ENCODE measurements around the gene IL34. TPM values are rescaled to one million over a fixed set of nuclear protein-coding genes. Genes with fewer than 3 reads are reported as not detected.
A peak's percentile ranks its signal among the peaks of the same experiment; 100 is the strongest.

IL34 gene
- total and polyA plus RNA-seq, 7 experiments from 2014 or later: 0.38 to 1.1 (median 0.50) TPM; not detected in 4

DNA sequence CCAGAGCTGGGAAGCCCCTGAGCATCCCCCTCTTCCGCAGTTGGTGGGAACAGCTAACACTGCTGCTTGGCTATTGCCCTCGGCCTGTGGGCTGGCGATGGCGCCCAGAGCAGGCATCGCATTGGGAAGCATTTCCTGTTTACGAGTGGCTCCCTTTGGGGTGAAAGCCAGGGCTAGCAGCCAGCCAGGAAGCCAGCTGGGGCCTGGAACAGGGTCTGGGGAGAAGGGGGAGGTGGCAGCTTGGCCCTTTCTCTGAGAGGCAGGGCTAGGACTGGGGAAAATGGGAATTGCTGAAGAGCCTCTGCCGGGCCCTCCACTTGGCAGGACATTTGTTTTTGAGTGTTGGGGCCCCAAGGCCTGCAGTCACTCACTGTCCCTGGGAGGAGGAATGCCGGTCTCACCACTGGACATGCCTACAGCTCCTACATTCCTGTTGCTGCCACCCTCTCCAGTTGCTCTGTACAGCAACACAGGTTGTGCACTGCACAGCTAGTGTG is 41.9 kb downstream of the IL34 start:
- Histone ChIP-seq H3K4me3 (ENCODE audit: low read length) (no peak overlapping the region), H3K4me1 (ENCODE audit: control insufficient read depth in 2 of 2, insufficient read depth in 2 of 2, low read length in 2 of 2) (peaks cover 0 to 7% of the 10 kb centered on the region in 2 donors), H3K9me3 (ENCODE audit: control insufficient read depth in 2 of 3, low read length in 3 of 3) (no peaks in the 10 kb centered on the region), H3K36me3 (ENCODE audit: control insufficient read depth in 2 of 3, insufficient read depth in 3 of 3, low read length in 3 of 3) (peaks cover 0 to 4% (median 0%) of the 10 kb centered on the region in 3 experiments), H3K27me3 (ENCODE audit: control insufficient read depth in 2 of 2, insufficient read depth in 2 of 2, low read length in 2 of 2) (peaks cover 0 to 6% of the 10 kb centered on the region in 2 donors), H3K27ac (ENCODE audit: low read depth, low read length) (no peak overlapping the region)
- intact Hi-C loops (cut with micrococcal nuclease): no loop called here
- H3K27me3 Mint-ChIP-seq: peaks cover 0 to 26% (median 3%) of the 10 kb centered on the region in 5 donors
- ChIA-PET POLR2A (interaction anchor here (0.9 kb wide), 1 partner anchor 49 kb away, joined by 3 read pairs; no protein-coding TSS in a partner anchor), CTCF (interaction anchor here (0.6 to 2.9 kb wide), 3 partner anchors 9 to 249 kb away, joined by 3 to 12 read pairs (median 4); no protein-coding TSS in a partner anchor)
- H3K4me3 Mint-ChIP-seq: no peak overlapping the region
- ATAC-seq (no peak), DNase-seq (peak in 1 of 9 donors; percentile 2)
- no peaks in the 10 kb centered on the region for H3K9me3 Mint-ChIP-seq
- H3K4me1 Mint-ChIP-seq: peaks cover 0 to 8% (median 4%) of the 10 kb centered on the region in 7 donors
- peak overlapping the region in 3 of 9 donors; percentile 22 to 49 (median 23) for H3K27ac Mint-ChIP-seq
- H3K36me3 Mint-ChIP-seq: peaks cover 0 to 5% (median 0%) of the 10 kb centered on the region in 5 donors

DNA sequence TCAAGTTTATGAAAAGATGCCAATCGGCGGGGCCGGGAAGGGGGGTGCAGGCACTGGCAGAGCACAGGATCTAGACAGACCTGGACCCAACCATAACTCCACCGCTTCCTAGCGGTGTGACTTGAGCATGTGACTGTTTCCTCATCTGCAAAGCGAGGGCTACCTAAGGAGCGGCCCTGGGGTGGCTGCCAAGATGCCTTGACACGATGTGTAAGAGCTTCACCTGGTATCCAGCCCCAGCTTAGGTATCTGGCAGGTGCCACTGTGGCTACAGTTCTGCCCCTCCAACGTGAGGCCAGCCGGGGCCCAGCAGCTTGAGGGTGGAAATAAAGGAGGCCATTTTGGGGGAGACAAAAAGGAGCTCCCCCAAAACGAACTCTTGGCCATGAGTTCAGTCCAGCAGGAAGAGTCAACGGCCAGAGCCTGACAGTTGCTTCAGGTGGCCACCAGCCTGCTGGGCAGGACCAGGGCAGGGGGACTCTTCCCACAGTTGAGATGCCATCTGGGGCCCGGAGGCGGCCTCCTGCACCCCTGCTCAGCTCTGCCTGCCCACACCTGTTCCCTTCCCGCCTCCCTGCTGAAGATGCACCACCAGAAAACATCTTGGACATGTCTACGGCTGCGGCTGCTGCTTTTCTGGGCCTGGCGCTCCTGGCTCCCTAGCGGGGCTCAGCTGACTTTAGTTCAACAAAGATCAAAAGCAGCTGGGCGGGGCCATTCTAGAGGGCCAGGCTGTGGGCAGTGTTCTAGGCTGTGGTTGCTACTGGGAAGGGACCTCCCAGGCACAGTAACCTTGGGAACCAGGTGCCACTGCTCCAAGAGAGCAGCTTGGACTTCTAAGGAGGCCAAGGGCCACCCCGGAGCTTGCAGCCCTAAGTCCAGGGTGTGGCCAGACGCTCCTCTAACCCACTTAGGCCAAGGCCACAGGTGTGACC is 42.9 kb downstream of the IL34 start:
- peak overlapping the region in 1 of 10 donors; percentile 12 for H3K4me3 Mint-ChIP-seq
- ChIA-PET POLR2A (no interaction called here), CTCF (interaction anchor here (1.2 to 2.9 kb wide), 3 partner anchors 10 to 82 kb away, joined by 4 to 12 read pairs (median 12); no protein-coding TSS in a partner anchor)
- Histone ChIP-seq H3K4me1 (ENCODE audit: control insufficient read depth in 2 of 2, insufficient read depth in 2 of 2, low read length in 2 of 2) (peaks cover 0 to 7% of the 10 kb centered on the region in 2 donors), H3K9me3 (ENCODE audit: control insufficient read depth in 2 of 3, low read length in 3 of 3) (no peaks in the 10 kb centered on the region), H3K27ac (ENCODE audit: low read depth, low read length) (no peak overlapping the region), H3K36me3 (ENCODE audit: control insufficient read depth in 2 of 3, insufficient read depth in 3 of 3, low read length in 3 of 3) (peaks cover 0 to 8% (median 0%) of the 10 kb centered on the region in 3 experiments), H3K4me3 (ENCODE audit: low read length) (no peak overlapping the region), H3K27me3 (ENCODE audit: control insufficient read depth in 2 of 2, insufficient read depth in 2 of 2, low read length in 2 of 2) (peaks cover 0 to 6% of the 10 kb centered on the region in 2 donors)
- ATAC-seq (no peak), DNase-seq (no peak)
- H3K4me1 Mint-ChIP-seq: peaks cover 0 to 8% (median 4%) of the 10 kb centered on the region in 7 donors
- no peaks in the 10 kb centered on the region for H3K9me3 Mint-ChIP-seq
- H3K27me3 Mint-ChIP-seq: peaks cover 0 to 22% (median 3%) of the 10 kb centered on the region in 5 donors
- H3K36me3 Mint-ChIP-seq: peaks cover 0 to 5% (median 0%) of the 10 kb centered on the region in 5 donors
- no peak overlapping the region for H3K27ac Mint-ChIP-seq
- intact Hi-C loops (cut with micrococcal nuclease): no loop called here

DNA sequence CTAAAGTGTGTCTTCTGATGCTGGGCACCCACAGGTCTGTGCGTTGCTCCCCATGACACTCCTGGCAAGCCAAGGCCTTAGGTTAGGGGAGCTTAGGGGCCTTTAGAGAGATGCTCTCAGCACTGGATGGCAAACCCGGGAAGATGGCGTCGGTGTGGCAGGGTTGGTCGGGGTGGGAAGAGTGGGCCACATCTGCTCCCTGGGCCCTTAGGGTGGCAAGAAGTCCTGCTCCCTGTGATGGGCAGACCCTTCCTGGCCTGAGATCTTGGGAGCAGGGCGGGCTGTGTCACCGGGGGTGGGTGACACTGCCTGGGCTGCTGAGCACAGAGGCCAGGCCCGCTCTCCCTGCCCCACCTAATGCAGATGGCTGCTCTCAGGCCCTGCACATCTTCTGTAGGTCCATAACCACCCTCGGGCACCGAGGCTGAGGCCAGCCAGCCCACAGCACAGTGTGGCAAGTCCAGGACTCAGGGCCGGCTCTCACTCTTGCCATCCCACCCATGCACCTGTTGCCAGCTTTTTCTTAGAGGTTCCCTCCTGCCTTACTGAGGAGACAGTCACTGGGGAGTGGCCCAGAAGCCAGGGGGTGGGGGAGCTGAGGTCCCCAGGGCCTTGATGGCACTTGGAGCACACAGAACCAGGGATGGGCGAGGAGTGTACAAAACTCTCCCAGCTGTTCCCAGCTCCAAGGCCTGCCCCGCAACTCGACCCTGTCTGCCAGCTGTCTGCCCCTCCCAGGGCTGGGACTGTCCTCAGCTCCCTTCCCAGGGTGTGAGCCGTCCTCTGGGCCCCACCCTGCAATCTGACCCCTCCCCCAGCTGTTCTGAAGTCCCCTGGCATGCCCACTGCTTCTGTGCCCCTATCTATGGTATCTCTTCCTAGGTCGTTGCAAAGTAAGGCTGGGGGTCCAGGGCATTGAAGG is 43.9 kb downstream of the IL34 start:
- Mint-ChIP-seq H3K4me1 (peaks cover under 1 to 8% (median 3%) of the 10 kb centered on the region in 7 donors), H3K4me3 (no peak overlapping the region), H3K36me3 (peaks cover 0 to 6% (median 0%) of the 10 kb centered on the region in 5 donors), H3K9me3 (no peaks in the 10 kb centered on the region), H3K27me3 (peaks cover 0 to 14% (median 3%) of the 10 kb centered on the region in 5 donors), H3K27ac (peak overlapping the region in 2 of 9 donors; percentile 20 to 30)
- Histone ChIP-seq H3K36me3 (ENCODE audit: control insufficient read depth in 2 of 3, insufficient read depth in 3 of 3, low read length in 3 of 3) (peaks cover 0 to 8% (median 0%) of the 10 kb centered on the region in 3 experiments), H3K4me1 (ENCODE audit: control insufficient read depth in 2 of 2, insufficient read depth in 2 of 2, low read length in 2 of 2) (peaks cover 0 to under 1% of the 10 kb centered on the region in 2 donors), H3K4me3 (ENCODE audit: low read length) (no peak overlapping the region), H3K9me3 (ENCODE audit: control insufficient read depth in 2 of 3, low read length in 3 of 3) (no peaks in the 10 kb centered on the region), H3K27me3 (ENCODE audit: control insufficient read depth in 2 of 2, insufficient read depth in 2 of 2, low read length in 2 of 2) (no peaks in the 10 kb centered on the region), H3K27ac (ENCODE audit: low read depth, low read length) (no peak overlapping the region)
- intact Hi-C loops (cut with micrococcal nuclease): no loop called here
- ChIA-PET POLR2A (no interaction called here), CTCF (interaction anchor here (2.1 kb wide), 1 partner anchor 81 kb away, joined by 12 read pairs; no protein-coding TSS in a partner anchor)
- no peak for DNase-seq
- ATAC-seq: no peak

DNA sequence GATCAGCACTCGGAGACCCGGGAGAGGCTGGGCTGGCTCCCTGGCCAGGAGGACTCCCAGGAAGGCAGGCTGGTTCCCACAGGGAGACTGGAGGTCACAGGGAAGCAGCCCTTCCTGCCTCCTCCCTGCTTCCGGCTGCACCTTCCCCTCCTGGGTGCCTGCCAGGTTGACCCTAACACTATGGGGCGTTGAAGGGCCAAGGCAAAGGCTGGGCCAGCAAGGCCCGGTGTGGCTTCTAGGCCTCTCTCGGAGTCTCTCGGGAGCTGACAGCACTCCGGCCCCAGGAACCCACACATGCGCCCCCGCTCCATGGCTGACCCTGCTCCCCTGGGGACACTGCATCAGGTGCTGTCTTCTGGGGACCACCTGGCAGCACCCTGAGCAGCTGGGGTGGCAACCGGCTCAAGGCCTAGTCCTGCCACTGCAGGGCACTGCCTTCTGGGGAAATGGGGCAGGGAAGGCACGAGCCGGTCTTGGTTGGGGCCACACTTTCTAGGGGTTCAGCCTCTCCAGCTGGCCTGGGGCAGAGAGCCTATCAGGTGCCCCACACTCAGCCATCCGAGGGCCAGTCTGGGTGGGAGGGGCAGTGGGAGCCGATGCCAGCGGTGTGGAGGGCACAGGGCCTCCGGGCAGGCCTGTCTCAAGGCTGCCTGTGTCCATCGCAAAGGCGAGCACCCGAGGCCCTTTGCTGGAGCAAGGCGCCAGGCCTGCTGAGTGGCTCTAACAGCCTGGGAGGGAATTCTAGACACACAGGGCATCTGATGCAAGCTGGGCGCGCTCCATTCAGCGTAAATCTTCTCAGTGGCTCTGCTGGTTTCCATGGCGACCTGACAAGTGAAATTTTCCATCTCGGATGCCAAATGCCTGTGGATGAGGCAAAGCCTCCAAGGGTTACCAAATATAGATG is 45.1 kb downstream of the IL34 start:
- H3K4me3 ChIP-seq (ENCODE audit: low read length): no peak overlapping the region
- H3K27ac ChIP-seq (ENCODE audit: low read depth, low read length): no peak overlapping the region
- POLR2A ChIA-PET: no interaction called here
- H3K27me3 Mint-ChIP-seq: peaks cover 0 to 9% (median 2%) of the 10 kb centered on the region in 5 donors
- no peaks in the 10 kb centered on the region for H3K9me3 Mint-ChIP-seq
- intact Hi-C loops (cut with micrococcal nuclease): no loop called here
- H3K4me3 Mint-ChIP-seq: no peak overlapping the region
- H3K4me1 Mint-ChIP-seq: peaks cover 10 to 20% (median 15%) of the 10 kb centered on the region in 7 donors
- H3K9me3 ChIP-seq (ENCODE audit: control insufficient read depth in 2 of 3, low read length in 3 of 3): no peaks in the 10 kb centered on the region
- H3K36me3 ChIP-seq (ENCODE audit: control insufficient read depth in 2 of 3, insufficient read depth in 3 of 3, low read length in 3 of 3): peaks cover 0 to 8% (median 0%) of the 10 kb centered on the region in 3 experiments
- CTCF ChIA-PET: interaction anchor here (2.1 kb wide), 1 partner anchor 80 kb away, joined by 12 read pairs; no protein-coding TSS in a partner anchor
- H3K4me1 ChIP-seq (ENCODE audit: control insufficient read depth in 2 of 2, insufficient read depth in 2 of 2, low read length in 2 of 2): peaks cover 0 to 8% of the 10 kb centered on the region in 2 donors
- ATAC-seq (no peak), DNase-seq (no peak)
- no peak overlapping the region for H3K27ac Mint-ChIP-seq
- H3K27me3 ChIP-seq (ENCODE audit: control insufficient read depth in 2 of 2, insufficient read depth in 2 of 2, low read length in 2 of 2): no peaks in the 10 kb centered on the region
- H3K36me3 Mint-ChIP-seq: peaks cover 0 to 9% (median 0%) of the 10 kb centered on the region in 5 donors

DNA sequence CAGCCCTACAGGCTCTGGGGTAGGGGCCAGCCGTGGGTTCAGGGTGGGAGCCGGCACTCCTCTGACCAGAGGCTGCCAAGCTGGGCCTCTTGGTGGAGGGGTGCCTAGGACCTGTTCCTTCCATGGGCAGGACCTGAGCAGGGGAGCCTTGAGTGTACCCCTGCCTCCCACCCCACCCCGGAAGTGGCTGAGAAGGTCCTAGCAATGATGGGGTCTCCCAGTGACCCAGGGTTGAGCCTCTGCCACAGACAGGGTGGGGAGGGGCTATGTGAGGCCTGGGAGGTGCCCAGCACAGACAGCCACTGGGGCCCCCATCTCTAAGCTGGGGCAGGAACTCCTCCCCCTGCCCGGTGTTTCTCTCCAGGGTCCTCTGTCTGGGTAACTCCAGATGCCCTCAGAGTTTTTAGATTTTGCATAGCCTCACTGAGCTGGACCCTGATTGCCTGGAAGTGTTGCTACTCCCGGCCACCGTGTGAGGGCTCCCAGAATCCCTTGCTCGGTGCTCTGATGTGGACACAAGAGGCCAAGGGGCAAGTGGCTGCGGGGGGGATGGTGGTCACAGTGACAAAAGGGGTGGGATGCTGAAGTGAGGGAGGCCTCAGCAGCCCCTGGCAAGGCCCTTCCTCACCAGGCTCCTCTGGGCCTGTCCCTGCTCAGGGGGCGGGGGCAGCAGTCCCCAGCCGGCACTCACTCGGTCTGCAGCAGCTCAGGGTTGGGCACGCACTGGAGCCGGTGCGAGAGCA is 45.9 kb downstream of the IL34 start:
- intact Hi-C loops (cut with micrococcal nuclease): no loop called here
- H3K27ac Mint-ChIP-seq: peak overlapping the region in 1 of 9 donors; percentile 18
- DNase-seq (no peak), ATAC-seq (no peak)
- peaks cover 0 to 8% (median 0%) of the 10 kb centered on the region in 3 experiments for H3K36me3 ChIP-seq (ENCODE audit: control insufficient read depth in 2 of 3, insufficient read depth in 3 of 3, low read length in 3 of 3)
- no peak overlapping the region for H3K27ac ChIP-seq (ENCODE audit: low read depth, low read length)
- H3K4me3 Mint-ChIP-seq: no peak overlapping the region
- H3K9me3 ChIP-seq (ENCODE audit: control insufficient read depth in 2 of 3, low read length in 3 of 3): no peaks in the 10 kb centered on the region
- ChIA-PET CTCF (no interaction called here), POLR2A (no interaction called here)
- peaks cover 0 to 14% of the 10 kb centered on the region in 2 donors for H3K4me1 ChIP-seq (ENCODE audit: control insufficient read depth in 2 of 2, insufficient read depth in 2 of 2, low read length in 2 of 2)
- peaks cover 0 to 2% (median 0%) of the 10 kb centered on the region in 5 donors for H3K27me3 Mint-ChIP-seq
- H3K36me3 Mint-ChIP-seq: peaks cover 0 to 7% (median 0%) of the 10 kb centered on the region in 5 donors
- no peaks in the 10 kb centered on the region for H3K27me3 ChIP-seq (ENCODE audit: control insufficient read depth in 2 of 2, insufficient read depth in 2 of 2, low read length in 2 of 2)
- no peak overlapping the region for H3K4me3 ChIP-seq (ENCODE audit: low read length)
- peaks cover 16 to 24% (median 21%) of the 10 kb centered on the region in 7 donors for H3K4me1 Mint-ChIP-seq
- H3K9me3 Mint-ChIP-seq: no peaks in the 10 kb centered on the region
